GM18861 (cell line): ENCODE data around the gene POMP.
A peak's percentile ranks its signal among the peaks of the same experiment; 100 is the strongest.
"Not testable (repeated sequence)": the region's sequence is repeated elsewhere in the genome, so short reads cannot be mapped to it uniquely, and the experiment has no call there.

ENCODE experiments used
- ATAC-seq: cut with Tn5 transposase; IDR thresholded peaks from one replicate; pipeline ENCODE4 v1.9.1; 2021; ENCODE audit not compliant: unreplicated experiment

The POMP gene

GRCh38 chr13:28693605-28694491 lies 34.9 kb downstream of the POMP start:
- not testable (repeated sequence) for ATAC-seq

DNA sequence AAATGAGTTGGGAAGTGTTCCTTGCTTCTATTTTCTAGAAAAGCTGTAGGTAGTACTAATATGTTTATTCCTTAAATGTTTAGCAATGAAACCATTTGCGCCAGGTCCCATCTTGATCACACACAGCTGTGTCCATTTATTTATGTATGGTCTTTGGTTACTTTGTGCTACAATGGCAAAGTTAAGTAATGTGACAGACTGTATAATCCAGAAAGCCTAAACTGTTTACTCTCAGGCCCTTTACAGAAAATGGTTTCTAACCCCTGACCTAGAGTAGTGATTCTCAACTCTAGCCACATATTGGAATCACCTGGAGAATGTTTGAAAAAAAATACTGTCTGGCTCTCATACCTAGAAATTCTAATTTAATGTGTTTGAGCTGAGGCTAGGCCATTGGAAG lies 38.5 kb downstream of the POMP start:
- ATAC-seq: no peak

DNA sequence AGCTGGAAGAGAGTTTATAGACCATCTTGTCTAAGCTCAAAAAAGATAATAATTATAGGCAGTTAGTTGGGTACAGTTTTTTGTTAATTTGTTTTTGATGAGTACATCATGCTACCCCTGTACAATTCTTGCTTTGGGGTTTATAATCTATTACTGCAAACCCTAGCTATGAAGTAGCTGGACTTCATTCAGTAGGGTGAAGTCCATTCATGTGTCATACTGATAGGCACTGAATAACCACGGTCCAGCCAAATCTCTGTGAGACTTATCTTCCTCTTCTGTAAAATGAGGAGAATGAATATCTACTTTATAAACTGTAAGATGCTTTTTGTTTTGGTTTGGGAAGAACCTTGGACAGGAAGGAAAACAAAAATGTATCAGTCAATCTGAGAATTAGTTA lies 40.3 kb downstream of the POMP start:
- no peak for ATAC-seq

- ATAC-seq: no peak
Observed at GRCh38 chr13:28704282-28704681, 45.4 kb downstream of the POMP start.

DNA sequence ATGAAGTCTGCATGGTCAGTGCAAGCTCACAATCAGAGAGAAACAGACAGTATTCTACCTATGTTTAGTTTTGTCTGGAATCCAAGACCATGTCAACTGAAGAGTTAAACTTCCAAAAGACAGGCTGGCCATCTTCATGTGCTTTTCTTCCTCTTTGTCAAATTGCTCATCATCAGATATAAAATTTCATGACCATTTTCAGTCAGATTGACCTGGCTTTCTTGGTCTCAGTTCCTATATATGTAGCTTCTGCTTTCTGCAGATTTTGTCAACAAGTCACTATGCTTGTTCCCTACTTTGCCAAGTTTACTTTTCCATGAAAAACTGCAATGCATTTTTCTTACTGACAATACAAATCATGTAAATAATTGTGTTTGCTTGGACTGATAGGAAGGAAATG lies 46.0 kb downstream of the POMP start:
- no peak for ATAC-seq

DNA sequence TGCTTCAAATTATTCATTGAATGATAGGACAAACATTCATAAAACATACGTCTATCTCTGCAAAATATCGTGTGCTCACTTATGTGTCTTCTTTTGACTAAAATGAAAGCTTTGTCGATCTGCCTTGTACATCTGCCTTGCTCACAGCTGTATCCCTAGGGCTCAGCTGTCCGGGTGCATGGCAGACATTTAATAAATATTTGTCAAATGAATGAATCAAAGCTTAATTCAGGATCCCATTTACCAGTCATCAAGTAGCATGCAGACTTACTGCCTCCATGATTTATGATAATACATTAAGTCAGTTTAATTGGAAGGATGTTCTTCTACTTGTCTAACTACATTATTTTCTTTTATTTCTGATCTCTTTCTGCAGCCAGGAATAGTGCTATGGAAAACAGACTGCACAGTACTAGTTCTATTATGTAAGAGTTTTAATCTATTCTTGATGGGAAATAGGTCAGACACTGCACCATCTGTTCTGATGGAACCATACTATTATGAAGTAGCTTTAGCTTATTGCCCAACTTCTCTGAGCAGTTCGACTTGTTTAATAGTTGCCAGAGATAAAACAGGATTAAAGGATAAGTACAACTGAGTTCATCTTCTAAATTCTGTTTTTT lies 46.6 kb downstream of the POMP start:
- ATAC-seq: no peak

GRCh38 chr13:28707629-28708427 lies 48.9 kb downstream of the POMP start:
- peak; percentile 98 for ATAC-seq

DNA sequence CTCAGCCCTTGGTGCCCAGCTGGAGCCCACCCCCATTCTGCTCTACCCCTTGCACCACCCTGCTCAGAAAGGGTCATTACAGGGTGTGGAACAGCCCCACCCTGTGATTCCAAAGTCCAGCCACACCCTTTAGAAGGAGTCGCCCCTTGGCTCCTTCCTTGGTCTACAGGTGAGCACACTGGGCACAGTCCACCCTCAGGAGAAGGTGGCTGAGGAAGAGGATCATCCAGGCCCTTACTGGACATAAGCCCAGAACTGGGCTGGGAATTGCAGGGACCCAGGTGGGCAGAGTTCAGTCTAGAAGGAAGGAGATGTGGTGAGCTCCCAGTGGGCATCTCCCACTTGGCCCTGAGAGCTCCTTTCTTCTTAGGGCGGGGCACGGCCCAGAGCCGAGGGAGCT lies 51.2 kb downstream of the POMP start:
- no peak for ATAC-seq

DNA sequence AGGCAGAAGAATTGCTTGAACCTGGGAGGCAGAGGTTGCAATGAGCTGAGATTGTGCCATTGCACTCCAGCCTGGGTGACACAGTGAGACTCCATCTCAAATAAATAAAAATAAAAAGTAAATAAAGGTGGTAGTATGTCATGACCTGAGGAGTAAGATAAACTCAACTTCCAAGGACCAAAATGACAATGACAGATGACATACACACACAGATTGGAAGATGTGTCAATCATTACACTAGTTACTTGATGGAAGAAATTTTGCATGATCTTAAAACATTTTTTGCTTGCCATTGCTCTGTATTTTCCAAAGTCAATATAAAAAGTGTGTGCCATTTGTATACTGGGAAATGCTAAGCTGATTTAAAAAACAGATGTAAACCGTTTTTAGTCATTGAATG lies 55.7 kb downstream of the POMP start:
- no peak for ATAC-seq

DNA sequence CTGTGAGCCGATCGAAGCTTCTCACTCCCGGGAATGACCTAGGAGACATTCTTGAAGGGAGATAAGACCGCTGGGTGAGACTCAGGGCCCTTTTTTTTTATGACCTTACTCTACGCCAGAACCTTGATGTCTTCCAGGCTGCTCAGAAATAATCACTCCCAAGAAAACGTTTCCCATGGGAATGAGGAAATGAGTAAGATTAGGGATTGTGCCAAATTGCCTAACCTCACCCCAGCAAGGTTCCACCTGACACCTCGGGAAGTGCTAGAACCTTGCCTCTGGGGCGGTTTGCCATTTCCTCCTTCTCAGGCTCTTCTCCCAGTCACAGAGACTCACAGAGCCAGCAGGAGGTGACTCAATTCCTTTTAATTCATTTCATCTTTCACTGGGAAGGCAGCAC lies 57.6 kb downstream of the POMP start:
- ATAC-seq: no peak

GRCh38 chr13:28717170-28717569 lies 58.2 kb downstream of the POMP start:
- ATAC-seq: no peak

DNA sequence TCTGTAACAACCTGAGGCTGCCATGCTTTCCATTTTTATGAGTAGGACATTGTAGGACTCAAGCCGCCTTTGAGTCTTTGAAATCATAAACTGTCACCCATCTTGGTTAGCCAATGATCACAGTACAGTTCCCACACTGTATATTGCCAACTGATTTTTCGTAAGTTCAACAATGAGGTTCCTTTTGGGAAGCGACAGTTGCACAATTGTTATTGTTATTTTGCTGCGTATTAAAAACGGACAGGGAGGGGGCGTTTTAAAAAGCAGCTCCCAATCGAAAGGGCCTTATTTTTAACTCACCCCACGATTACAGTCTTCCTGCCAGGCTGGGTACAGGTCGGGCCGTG lies 59.2 kb downstream of the POMP start:
- ATAC-seq: no peak

- peak; percentile 97 for ATAC-seq
Observed at GRCh38 chr13:28718543-28719226, 59.8 kb downstream of the POMP start, which contains the start of gene SLC46A3. Gene SLC46A3, minus strand, starts transcription at chr13:28718970. Its CDS starts 972 bp downstream, at chr13:28717998.

DNA sequence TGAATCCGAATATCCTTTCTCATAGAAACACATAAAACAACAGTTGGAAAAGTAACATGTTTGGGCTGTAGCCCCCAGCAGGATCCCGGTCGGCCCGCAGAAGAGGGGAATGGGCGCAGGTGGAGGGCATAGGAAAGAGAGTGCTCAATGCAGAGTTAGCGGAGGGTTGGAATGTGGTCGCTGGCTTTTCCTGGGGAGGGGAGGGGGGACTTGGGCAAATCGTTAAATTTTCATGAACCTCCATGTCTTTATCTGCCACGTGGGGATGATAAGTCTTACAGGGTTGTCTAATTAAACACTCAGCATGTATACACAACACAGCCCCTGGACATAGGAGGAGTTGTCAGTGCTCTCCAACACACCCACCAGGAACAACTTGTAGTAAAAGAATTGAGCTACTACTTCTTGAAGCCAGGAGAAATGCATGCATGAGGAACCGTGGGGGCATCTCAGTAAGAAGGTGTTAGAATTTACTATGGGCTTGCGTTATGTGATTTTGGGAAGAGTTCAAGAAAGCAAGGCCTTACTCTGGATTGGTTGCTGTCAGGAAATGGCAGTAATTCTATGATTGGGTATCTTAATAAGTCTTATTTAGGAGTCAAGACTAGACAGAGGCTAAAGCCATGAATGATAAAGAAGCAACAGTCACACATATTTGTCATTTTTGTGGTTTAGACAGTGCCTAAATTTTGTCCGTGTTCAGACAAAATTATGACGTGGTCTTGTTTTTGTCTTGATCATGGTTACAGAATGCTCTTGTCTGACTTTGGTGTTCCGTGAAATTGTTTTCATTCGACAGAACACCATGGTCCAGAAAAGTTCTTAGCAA lies 60.5 kb downstream of the POMP start:
- ATAC-seq: no peak

DNA sequence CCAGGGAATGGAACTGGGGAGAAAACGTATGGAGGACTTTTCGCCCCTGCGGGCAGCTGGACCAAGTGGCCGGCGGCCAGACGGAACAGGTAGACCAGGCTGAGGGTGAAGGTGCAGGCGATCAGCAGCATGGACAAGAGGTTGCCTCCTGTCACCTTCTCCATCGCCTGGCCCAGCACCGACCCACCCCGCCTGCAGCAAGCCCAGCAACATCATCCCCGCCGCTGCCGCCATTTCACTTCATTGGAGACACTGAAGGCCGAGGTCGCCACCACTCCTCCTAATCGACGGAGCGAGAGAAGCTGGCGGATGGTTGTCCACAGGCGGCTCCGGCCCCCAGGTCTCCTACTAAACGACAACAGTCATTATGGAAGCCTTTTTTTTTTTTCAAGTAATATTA lies 64.9 kb downstream of the POMP start:
- no peak for ATAC-seq

DNA sequence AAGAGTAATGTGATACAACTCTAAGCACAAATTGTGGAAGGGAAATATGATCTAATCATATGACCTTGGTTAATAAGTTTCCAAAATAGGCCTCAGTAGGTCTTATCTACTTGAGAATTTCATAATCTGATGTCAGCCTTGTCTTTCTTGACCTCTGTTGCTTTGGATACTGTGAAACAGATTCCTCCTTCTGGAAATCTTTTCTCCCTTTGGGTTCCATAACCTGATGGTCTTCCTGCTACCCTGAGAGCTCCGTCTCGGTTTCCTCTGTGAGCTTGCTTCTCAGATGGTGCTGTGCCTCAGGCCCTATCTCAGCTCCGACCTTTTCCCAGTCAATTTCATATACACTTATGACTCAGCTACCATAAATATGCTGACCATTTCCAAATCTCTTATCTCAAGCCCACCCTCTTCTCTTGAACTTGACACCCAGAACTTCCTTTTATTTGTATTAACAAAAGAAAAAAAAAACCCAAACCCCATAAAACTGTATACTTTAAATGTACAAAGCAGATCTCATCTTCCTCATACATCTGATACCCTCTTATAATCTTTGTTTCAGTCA lies 66.2 kb downstream of the POMP start:
- no peak for ATAC-seq
